ENCODE measurements around the gene C12orf50.
"Not testable (repeated sequence)": the region's sequence is repeated elsewhere in the genome, so short reads cannot be mapped to it uniquely, and the experiment has no call there.

Gene C12orf50

GRCh38 chr12:87988534-87988933 is 40.7 kb downstream of the C12orf50 start:
- in situ Hi-C loops (cut with MboI; ENCODE audit: low sequenced_read_pairs), result no loop called here

- in situ Hi-C loops (cut with MboI; ENCODE audit: low sequenced_read_pairs), result no loop called here
Observed at GRCh38 chr12:87985069-87985675, 44.0 kb downstream of the C12orf50 start.

DNA sequence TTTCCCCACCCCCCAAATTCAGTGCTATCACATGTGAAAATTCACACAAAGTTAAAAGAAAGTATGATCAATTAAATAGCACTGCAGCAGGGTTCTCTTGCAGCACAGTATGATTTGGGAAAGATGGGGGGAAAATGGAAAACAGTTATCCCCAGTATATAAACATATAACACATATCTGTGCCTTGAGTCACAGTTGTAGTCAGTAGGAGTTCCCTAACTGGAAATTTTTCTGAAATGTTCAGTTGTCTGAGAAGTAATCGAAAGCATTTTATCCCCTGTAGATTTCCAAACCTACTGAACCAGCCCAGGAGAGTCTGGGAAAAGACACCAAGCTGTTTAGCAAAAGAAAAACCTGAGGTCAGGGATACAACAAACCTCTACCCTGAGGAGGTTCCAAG is 47.0 kb downstream of the C12orf50 start:
- in situ Hi-C loops (cut with MboI; ENCODE audit: low sequenced_read_pairs), result no loop called here

DNA sequence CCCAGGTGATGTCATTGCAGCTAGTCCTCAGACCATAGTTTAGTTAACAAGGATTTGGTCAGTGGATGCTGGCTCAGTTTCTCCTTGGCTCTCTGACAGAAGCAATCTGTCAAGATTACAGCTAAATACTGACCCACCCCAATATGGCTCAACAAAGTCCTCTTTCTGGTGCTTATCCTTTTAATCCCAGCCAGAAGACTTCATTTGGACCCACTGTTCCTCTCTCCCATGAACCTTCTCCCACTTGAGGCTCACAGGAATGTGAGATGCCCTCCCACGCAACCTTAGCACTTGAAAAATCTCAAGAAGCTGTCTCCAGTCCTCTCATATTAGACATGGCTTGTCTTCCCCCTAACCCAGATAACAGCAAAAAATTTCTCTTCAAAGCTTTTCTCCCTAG is 47.7 kb downstream of the C12orf50 start:
- in situ Hi-C loops (cut with MboI; ENCODE audit: low sequenced_read_pairs), result no loop called here

DNA sequence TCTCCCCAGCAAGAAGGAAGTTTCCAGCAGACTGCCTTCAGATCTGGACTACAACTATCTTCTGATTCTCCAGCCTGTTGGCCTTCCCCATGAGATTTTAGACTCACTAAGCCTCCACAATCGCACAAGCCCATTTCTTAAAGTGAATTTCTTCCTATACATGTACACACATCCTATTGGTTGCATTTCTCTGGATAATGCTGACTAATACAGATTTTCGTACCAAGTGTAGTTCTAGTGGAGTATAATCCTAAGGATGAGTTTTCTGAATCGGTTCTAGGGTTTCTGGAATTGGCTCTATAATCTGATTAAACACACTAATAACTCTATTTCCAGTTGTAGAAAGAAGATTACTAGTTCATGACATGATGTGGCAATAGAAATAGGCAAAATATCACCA is 53.3 kb downstream of the C12orf50 start:
- in situ Hi-C loops (cut with MboI; ENCODE audit: low sequenced_read_pairs), result no loop called here

GRCh38 chr12:87967871-87968270 is 61.3 kb downstream of the C12orf50 start:
- in situ Hi-C loops (cut with MboI; ENCODE audit: low sequenced_read_pairs), result no loop called here

DNA sequence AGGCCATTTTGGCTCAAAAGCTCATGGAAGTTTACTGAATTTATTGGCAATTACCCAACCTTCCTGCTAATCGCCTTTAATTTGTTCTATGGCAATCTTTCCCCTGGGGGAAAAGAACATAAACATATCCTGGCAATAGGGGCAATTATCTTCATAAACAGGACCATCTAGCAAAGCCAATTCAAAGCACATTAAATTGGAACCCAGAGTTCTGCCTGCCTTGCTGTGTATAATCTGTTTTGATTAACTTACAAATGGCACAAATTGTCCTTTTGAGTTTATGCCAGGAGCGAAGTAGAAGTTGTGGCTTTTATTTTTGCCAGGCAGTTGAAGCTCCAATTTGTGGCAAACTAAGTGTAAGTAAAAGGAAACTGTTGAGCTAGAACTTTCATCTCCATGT is 68.6 kb downstream of the C12orf50 start:
- in situ Hi-C loops (cut with MboI; ENCODE audit: low sequenced_read_pairs), result no loop called here

DNA sequence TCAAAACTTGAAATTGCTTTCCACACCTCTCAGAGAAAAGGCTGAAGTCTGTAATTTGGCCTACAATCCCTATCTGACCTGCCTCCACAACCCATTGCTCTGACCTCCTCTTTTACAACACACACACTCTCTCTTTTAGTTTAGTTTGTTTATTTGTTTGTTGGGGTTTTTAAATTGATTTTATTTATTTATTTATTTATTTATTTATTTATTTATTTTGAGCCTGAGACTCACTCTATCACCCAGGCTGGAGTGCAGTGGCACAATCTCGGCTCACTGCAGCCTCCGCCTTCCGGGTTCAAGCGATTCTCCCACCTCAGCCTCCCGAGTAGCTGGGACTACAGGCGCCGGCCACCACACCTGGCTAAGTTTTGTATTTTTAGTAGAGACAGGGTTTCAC is 75.2 kb downstream of the C12orf50 start:
- in situ Hi-C loops (cut with MboI; ENCODE audit: low sequenced_read_pairs), result not testable (repeated sequence)

- in situ Hi-C loops (cut with MboI; ENCODE audit: low sequenced_read_pairs), result no loop called here
Observed at GRCh38 chr12:87953256-87953860, 75.8 kb downstream of the C12orf50 start.

GRCh38 chr12:87952850-87953249 is 76.4 kb downstream of the C12orf50 start:
- in situ Hi-C loops (cut with MboI; ENCODE audit: low sequenced_read_pairs), result no loop called here

DNA sequence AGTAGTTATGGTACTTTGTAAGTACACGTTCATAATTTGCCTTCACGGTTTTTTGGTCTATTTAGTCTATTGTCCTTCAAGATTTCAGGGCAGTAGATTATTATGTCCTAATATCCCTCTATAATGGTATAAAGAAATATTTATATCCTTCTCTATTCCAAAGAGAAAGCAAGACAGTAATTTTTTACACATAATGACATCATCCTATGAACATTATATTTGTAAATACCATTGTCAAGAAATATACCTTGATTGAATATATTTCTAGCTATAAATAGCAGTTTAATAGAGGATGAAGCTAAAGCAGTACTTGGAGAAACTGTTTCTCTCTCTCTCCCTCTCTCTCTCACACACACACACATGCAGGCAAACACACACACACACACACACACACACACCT is 77.0 kb downstream of the C12orf50 start:
- in situ Hi-C loops (cut with MboI; ENCODE audit: low sequenced_read_pairs), result no loop called here

DNA sequence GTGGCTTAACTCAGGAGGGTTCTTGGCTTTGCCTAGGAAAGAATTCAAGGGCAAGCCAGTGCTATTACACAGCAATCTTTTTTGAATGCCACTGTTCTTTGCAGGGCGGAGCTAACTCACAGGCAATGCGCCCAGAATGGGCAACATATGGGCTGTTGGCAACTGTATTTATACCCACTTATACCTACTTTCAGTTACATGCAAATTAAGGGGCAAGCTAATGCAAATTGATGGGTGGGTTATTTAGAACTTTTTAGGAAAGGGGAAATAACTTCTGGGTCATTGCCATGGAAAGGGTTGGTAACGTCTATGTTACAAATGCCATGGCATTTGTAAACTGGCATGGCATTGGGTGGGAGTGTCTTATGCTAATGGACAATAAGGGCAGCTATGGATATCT is 85.4 kb downstream of the C12orf50 start:
- in situ Hi-C loops (cut with MboI; ENCODE audit: low sequenced_read_pairs), result no loop called here

DNA sequence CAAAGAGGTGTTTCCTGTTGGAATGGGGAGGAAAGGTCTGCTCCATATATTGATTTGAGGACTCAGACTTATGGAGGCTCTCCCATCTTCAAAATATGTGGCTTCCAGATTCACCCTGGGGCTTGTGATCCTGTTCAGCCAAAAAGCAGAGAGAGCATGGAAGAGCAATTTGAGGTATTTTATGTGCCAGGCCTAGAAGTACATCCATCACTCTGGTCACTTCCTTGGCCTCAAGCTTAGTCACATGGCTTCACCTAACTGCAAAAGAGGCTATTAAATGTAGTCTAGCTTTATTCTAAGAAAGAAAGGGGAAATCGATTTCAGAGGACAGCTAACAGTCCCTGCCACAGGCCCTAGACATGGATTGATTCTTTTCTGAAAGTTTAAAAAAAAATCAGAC is 86.2 kb downstream of the C12orf50 start:
- in situ Hi-C loops (cut with MboI; ENCODE audit: low sequenced_read_pairs), result no loop called here

DNA sequence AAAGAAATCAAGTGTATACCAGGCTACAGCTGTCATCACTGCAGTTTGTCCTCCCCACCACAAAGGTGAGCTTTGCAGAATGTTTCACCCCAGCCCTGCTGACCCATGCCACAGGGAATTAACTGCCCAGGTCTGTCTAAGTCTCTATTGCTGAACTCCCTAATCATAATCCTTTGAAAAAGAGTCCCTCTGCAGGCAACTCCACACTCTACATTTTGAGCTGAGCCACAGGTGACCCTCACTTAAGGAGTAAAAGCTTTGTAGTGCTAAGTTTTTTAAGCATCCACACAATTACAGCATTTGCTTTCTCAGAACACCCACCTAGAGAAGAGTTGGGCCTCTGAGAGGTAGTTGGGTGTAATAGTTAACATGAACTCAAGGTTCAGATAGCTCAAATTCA is 90.0 kb downstream of the C12orf50 start:
- in situ Hi-C loops (cut with MboI; ENCODE audit: low sequenced_read_pairs), result no loop called here

- in situ Hi-C loops (cut with MboI; ENCODE audit: low sequenced_read_pairs), result no loop called here
Observed at GRCh38 chr12:87935216-87935615, 94.0 kb downstream of the C12orf50 start.

- in situ Hi-C loops (cut with MboI; ENCODE audit: low sequenced_read_pairs), result no loop called here
Observed at GRCh38 chr12:87933991-87934390, 95.2 kb downstream of the C12orf50 start.

- in situ Hi-C loops (cut with MboI; ENCODE audit: low sequenced_read_pairs), result no loop called here
Observed at GRCh38 chr12:87931812-87932211, 97.4 kb downstream of the C12orf50 start.

DNA sequence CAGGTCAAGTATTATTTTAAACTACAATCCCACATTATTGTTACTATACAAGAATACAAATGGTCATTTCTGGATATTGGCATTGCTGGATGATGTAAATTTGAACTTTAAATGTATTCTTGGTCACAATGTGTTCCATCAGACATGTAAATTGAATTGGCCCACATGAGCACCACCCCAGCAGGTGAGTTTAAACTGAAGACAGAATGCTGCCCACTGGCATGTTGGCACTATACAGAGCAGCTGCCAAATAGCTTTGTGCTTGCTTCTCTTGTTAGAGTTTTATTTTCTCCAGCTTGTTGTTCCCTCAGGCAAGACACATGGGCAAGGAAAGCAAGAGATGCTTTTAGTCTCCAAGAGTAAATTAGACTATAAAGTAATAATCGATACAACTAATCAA is 98.6 kb downstream of the C12orf50 start:
- in situ Hi-C loops (cut with MboI; ENCODE audit: low sequenced_read_pairs), result no loop called here
